Thyroid gland (tissue), 4 donors: ENCODE results near the gene PRDM2. TPM values are rescaled to one million over a fixed set of nuclear protein-coding genes. Genes with fewer than 3 reads are reported as not detected.
"Not testable (repeated sequence)": the region's sequence is repeated elsewhere in the genome, so short reads cannot be mapped to it uniquely, and the experiment has no call there.

ENCODE experiments used
- DNase-seq, 2 donors: peaks; one replicate each; pipeline ENCODE4 v3.0.0-alpha.2; 2019
- H3K27ac ChIP-seq, 3 donors: fragments of 200-600 bp; sonication (generic); 1 replicate in 2 of 3; 2 replicates in 1 of 3; pipeline ENCODE4 v1.5.1; 2016 to 2019; ENCODE audit warnings: mild to moderate bottlenecking in 1 of 3, moderate library complexity in 1 of 3
- H3K27me3 ChIP-seq: fragments of 200-600 bp; sonication (generic); one replicate; pipeline ENCODE4 v1.5.1; 2019
- H3K36me3 ChIP-seq, 2 donors: fragments of 200-600 bp; sonication (generic); one replicate each; pipeline ENCODE4 v1.5.1; 2016 to 2019
- H3K4me1 ChIP-seq, 2 donors: fragments of 200-600 bp; sonication (generic); one replicate each; pipeline ENCODE4 v1.5.1; 2017 to 2019
- H3K4me3 ChIP-seq, 3 donors: fragments of 200-600 bp; sonication (generic); replicated peaks in 1 of 3; 1 replicate in 2 of 3; 2 replicates in 1 of 3; pipeline ENCODE4 v1.5.1; 2016; ENCODE audit warnings: mild to moderate bottlenecking in 1 of 3
- H3K9me3 ChIP-seq: fragments of 200-600 bp; sonication (generic); one replicate; pipeline ENCODE4 v1.5.1; 2017
- CTCF ChIP-seq, 6 experiments: fragments of 200-600 bp in 3 of 6; fragments of 450-650 bp in 3 of 6; sonication (generic) in 3 of 6; IDR thresholded peaks; one replicate each; pipeline ENCODE4 v1.5.1; 2016 to 2019; ENCODE audit warnings: antibody characterized with exemption in 6 of 6, mild to moderate bottlenecking in 2 of 6, inconsistent platforms in 1 of 6, moderate library complexity in 1 of 6
- POLR2A ChIP-seq, 2 donors: fragments of 450-650 bp; IDR thresholded peaks; one replicate each; pipeline ENCODE4 v1.6.1; 2017; ENCODE audit warnings: antibody characterized with exemption in 2 of 2, mild to moderate bottlenecking in 2 of 2, moderate library complexity in 1 of 2
- WGBS, 2 donors: methylation state at CpG; one replicate each; pipeline ENCODE4 v1.1.5; 2017; 5-methylcytosine and 5-hydroxymethylcytosine counted together
- intact Hi-C: fragments of 100-400 bp; cut with DNase I; formaldehyde crosslinking; loops from one replicate; pipeline ENCODE4 v1.15.1; 2023
- total RNA-seq, 4 donors: library from RNA; depleted of rRNA; stranded (reverse); fragments of >200 nt; gene quantifications; one replicate each; pipeline ENCODE4 v1.2.3, GENCODE V29; 2016

The PRDM2 gene
- total RNA-seq, 4 donors from 2014 or later, result 39.5 to 63.9 (median 45.4) TPM

- intact Hi-C loops, result no loop called here
- no peaks in the 10 kb centered on the region for H3K27me3 ChIP-seq
- TF ChIP-seq POLR2A (IDR thresholded peaks at IDR 0.05) (no peak), CTCF (IDR thresholded peaks at IDR 0.05) (peak in 2 of 6 experiments; percentile 8 to 22)
- no peaks in the 10 kb centered on the region for H3K9me3 ChIP-seq
- no peak overlapping the region for H3K4me3 ChIP-seq
- DNase-seq, result no peak
- H3K27ac ChIP-seq, result no peak overlapping the region
- WGBS, 2 donors, result 90 to 93% methylated on average over 3 of the region's 3 CpGs
- no peaks in the 10 kb centered on the region for H3K4me1 ChIP-seq
- no peaks in the 10 kb centered on the region for H3K36me3 ChIP-seq
Observed at GRCh38 chr1:13714851-13715250, 14.9 kb downstream of the PRDM2 start.

GRCh38 chr1:13715616-13716287 is 15.8 kb downstream of the PRDM2 start:
- 95 to 96% methylated on average over 8 to 9 of the region's 9 CpGs for WGBS, 2 donors
- H3K27ac ChIP-seq, H3K36me3 ChIP-seq, H3K9me3 ChIP-seq, H3K4me1 ChIP-seq, H3K4me3 ChIP-seq, H3K27me3 ChIP-seq, DNase-seq, intact Hi-C loops: not testable (repeated sequence)

- Histone ChIP-seq H3K9me3 (no peaks in the 10 kb centered on the region), H3K27me3 (no peaks in the 10 kb centered on the region), H3K4me3 (no peak overlapping the region), H3K27ac (no peak overlapping the region), H3K4me1 (peaks cover 6 to 7% of the 10 kb centered on the region in 2 donors), H3K36me3 (no peaks in the 10 kb centered on the region)
- intact Hi-C loops, result no loop called here
- DNase-seq, result no peak
- TF ChIP-seq CTCF (IDR thresholded peaks at IDR 0.05) (no peak), POLR2A (IDR thresholded peaks at IDR 0.05) (no peak)
- WGBS, 2 donors, result 94 to 95% methylated on average over 7 of the region's 7 CpGs
Observed at GRCh38 chr1:13722808-13723360, 22.9 kb downstream of the PRDM2 start.

GRCh38 chr1:13723810-13724209 is 23.8 kb downstream of the PRDM2 start:
- Histone ChIP-seq H3K27ac (no peak overlapping the region), H3K36me3 (no peaks in the 10 kb centered on the region), H3K4me1 (peaks cover 7 to 8% of the 10 kb centered on the region in 2 donors), H3K4me3 (no peak overlapping the region), H3K27me3 (no peaks in the 10 kb centered on the region), H3K9me3 (no peaks in the 10 kb centered on the region)
- TF ChIP-seq POLR2A (IDR thresholded peaks at IDR 0.05) (no peak), CTCF (IDR thresholded peaks at IDR 0.05) (no peak)
- 94 to 95% methylated on average over 4 of the region's 4 CpGs for WGBS, 2 donors
- intact Hi-C loops, result no loop called here
- no peak for DNase-seq

- 33 to 41% methylated on average over 4 of the region's 4 CpGs for WGBS, 2 donors
- Histone ChIP-seq H3K4me1 (peaks cover 24 to 27% of the 10 kb centered on the region in 2 donors), H3K36me3 (no peaks in the 10 kb centered on the region), H3K27ac (no peak overlapping the region), H3K4me3 (no peak overlapping the region), H3K27me3 (no peaks in the 10 kb centered on the region), H3K9me3 (no peaks in the 10 kb centered on the region)
- intact Hi-C loops, result no loop called here
- peak; percentile 36 to 52 for DNase-seq
- peak in 4 of 6 experiments; percentile 42 to 61 (median 54) for TF ChIP-seq CTCF (IDR thresholded peaks at IDR 0.05)
- no peak for TF ChIP-seq POLR2A (IDR thresholded peaks at IDR 0.05)
Observed at GRCh38 chr1:13725714-13726175, 25.8 kb downstream of the PRDM2 start.
